Activated T-helper 1 cell treated with Interleukin-2 at 50 U/mL for 16 hours (primary cell): Measurements from ENCODE around the gene SERPINB13.
"Not testable (repeated sequence)": the region's sequence is repeated elsewhere in the genome, so short reads cannot be mapped to it uniquely, and the experiment has no call there.

ENCODE experiments used
- DNase-seq: peaks from one replicate; pipeline ENCODE4 v3.0.0-alpha.2; 2020; ENCODE audit warnings: low read depth

Gene SERPINB13

GRCh38 chr18:63590373-63590772 is 3.2 kb downstream of the SERPINB13 start:
- no peak for DNase-seq

GRCh38 chr18:63590966-63591695 is 4.0 kb downstream of the SERPINB13 start:
- DNase-seq, result no peak

GRCh38 chr18:63591725-63592124 is 4.6 kb downstream of the SERPINB13 start:
- no peak for DNase-seq

- no peak for DNase-seq
These were observed 5.3 kb downstream of the SERPINB13 start for GRCh38 chr18:63592471-63592870.

GRCh38 chr18:63596964-63597363 is 9.8 kb downstream of the SERPINB13 start:
- no peak for DNase-seq

DNA sequence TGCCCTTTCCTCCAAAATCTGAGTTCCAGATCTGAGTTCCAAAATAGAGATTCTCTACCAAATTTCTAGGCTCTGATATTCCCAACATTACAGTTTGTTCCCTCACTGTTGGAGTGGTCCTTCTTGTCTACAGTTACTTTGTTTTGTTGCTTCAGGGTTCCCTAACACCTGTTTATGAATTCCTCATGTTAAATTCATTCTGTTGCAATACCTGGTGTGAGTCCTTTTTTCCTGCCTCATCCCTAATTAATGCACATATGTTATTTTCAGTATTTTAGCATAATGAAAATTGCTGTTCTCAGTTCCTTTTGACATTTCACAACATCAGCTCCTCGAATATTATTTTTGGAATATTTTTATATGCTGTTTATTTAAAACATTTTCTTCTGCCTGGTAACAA is 16.2 kb downstream of the SERPINB13 start:
- no peak for DNase-seq

DNA sequence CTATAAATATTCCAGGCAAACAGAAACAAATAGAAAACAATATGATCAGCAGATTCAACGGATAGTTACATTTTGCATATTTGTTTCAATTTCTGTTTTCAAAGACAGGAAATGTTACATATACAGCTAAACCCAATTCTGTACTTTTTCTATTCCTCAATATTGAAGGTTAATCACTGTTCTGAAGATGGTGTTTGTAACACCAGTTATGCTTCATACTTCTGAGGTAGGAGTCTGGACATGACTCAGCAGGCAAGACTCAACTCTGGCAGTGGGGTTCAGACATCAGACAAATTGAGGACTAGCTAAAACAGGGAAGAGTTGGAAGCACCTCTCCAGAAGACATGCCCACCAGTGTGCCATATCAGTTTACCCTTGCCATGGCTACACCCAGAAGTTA is 16.6 kb downstream of the SERPINB13 start:
- no peak for DNase-seq

DNA sequence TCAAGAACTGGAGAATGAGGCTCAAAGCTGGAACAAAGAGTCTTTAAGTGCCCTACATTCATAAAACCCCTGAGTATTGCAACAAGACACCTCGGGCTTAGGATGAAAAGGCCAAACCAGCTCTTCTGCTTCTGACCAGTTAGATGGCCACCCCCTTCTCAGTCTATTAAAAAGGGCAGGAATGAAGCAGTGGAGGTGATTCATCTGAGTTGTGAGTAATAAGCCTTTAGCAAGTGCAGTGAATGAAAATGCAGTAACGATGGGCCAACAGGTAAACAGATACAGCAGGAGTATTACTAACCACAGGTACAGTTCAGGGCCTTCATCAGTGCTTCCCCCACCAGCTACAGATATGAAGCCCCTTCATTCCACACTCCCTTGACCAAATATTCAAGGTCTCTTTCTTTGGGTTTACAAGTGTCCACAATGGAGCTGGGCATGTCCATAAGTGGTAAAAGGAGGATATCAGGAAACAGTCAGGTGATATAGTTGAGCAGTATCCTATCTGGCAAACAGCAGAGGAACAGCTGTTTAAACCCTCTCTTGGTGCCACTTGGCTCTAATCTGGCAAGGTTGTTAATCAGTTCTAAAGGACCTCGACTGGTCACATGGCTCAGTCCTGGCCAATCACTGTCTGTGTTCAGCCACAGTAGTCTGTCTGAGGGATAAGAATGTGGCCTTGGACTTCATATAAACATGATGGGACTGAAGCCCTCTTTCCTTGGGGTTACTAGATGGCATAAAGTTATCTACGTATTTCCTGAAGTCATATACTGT is 17.8 kb downstream of the SERPINB13 start:
- no peak for DNase-seq

DNA sequence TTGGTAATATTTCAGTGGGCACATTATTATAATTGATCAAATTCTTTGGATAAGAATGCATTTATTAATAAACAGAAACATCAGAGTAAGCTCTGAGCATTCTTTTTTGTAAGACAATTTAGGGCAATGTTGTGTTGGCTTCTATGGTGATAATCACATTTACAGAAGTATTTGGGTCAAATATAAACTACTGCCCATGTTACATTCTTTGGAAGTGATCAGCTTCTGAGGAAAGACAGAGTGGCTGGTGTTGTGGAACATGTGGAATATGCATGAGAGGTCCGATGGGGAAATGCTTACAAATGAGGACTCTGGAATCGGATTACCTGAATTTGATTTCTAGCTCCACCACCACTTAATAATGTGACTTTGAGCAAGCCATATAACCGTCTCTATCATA is 19.4 kb downstream of the SERPINB13 start:
- no peak for DNase-seq

DNA sequence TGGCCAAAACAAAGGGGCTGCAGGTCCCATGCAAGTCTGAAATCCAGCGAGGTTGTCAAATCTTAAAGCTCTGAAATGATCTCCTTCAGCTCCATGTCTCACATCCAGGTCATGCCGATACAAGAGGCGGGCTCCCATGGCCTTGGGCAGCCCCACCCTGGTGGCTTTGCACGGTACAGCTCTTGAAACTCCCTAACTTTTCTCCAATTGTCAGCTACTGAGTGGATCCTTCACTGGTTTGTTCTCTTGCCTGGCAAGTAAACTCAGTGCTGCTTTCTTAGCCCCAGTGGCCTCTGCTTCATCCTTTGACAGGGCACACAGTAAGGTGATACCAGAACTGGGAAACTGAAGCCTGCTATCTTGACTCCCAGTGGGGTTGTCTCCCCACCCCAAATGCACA is 26.3 kb downstream of the SERPINB13 start:
- DNase-seq, result no peak

- no peak for DNase-seq
These were observed 30.1 kb downstream of the SERPINB13 start for GRCh38 chr18:63617049-63617914.

DNA sequence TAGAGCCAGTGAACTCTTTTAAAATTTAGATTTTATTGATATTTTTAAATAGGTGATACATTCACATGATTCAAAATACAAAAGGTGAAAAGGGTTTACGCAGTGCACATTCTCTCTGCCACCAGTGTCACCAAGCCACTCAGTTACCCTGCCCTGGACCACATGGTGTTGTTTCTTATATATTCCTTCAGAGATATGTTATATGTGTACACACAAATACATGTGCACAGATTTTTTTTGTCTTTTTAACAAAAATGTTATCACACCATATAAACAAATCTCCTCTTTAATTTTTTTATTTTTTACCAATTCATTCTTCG is 30.7 kb downstream of the SERPINB13 start:
- DNase-seq, result no peak

- DNase-seq, result no peak
These were observed 32.5 kb downstream of the SERPINB13 start for GRCh38 chr18:63619661-63620060.

GRCh38 chr18:63624863-63625262 is 37.7 kb downstream of the SERPINB13 start:
- no peak for DNase-seq

- no peak for DNase-seq
These were observed 39.3 kb downstream of the SERPINB13 start for GRCh38 chr18:63626431-63626830.

- no peak for DNase-seq
These were observed 40.7 kb downstream of the SERPINB13 start for GRCh38 chr18:63627819-63628218.

DNA sequence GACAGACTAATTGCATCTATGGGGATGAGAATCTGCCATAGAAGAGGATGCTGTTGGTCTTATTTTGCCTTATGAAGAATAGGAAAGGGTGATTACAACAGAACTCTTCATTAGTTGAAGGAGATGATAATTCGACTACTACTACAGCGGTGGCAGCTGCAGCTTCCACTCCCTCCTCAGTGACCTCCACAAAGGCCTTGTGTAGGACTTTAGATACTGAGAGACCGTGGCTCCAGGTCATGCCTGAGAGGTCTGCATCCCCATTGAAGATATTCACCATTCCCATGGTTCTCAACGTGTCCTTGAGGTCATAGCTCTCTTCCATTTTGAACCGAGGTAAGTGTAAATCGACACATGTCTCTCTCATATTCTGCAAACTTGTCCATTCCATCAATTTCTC is 50.6 kb downstream of the SERPINB13 start:
- no peak for DNase-seq

GRCh38 chr18:63641157-63641680 is 54.1 kb downstream of the SERPINB13 start:
- DNase-seq, result not testable (repeated sequence)

- not testable (repeated sequence) for DNase-seq
These were observed 55.7 kb downstream of the SERPINB13 start for GRCh38 chr18:63642668-63643356.

GRCh38 chr18:63644142-63644541 is 57.0 kb downstream of the SERPINB13 start, which contains the start of gene SERPINB4:
TSS of gene SERPINB4 (minus strand) at chr18:63644256. CDS start at chr18:63643577, 679 bp downstream.
- DNase-seq, result not testable (repeated sequence)

GRCh38 chr18:63644694-63645093 is 57.6 kb downstream of the SERPINB13 start:
- not testable (repeated sequence) for DNase-seq

GRCh38 chr18:63646936-63647335 is 59.8 kb downstream of the SERPINB13 start:
- no peak for DNase-seq
